ENCODE data around the gene TNFRSF13B. TPM values are rescaled to one million over a fixed set of nuclear protein-coding genes. Genes with fewer than 3 reads are reported as not detected.

The TNFRSF13B gene
- polyA plus RNA-seq, 1 donor (not counting 4 experiments of a cell fraction or from before 2014, with no cell fraction given), result not detected

- Histone ChIP-seq H3K9me3 (ENCODE audit: control insufficient read depth, low read depth, low read length) (no peaks in the 10 kb centered on the region), H3K4me1 (ENCODE audit: control insufficient read depth, extremely low read depth, insufficient read depth, low read length) (peaks cover 22% of the 10 kb centered on the region), H3K36me3 (ENCODE audit: control insufficient read depth in 2 of 2, extremely low read depth in 1 of 2, insufficient read depth in 2 of 2, low read length in 2 of 2) (no peaks in the 10 kb centered on the region), H3K4me3 (ENCODE audit: control insufficient read depth in 2 of 3, extremely low read depth in 1 of 3, insufficient read depth in 2 of 3, low read depth in 1 of 3, low read length in 3 of 3) (no peak overlapping the region), H2AFZ (ENCODE audit: control insufficient read depth, low read length) (no peak overlapping the region), H3K27me3 (ENCODE audit: control insufficient read depth, extremely low read depth, insufficient read depth, low read length) (no peaks in the 10 kb centered on the region), H3K27ac (ENCODE audit: control insufficient read depth, insufficient read depth, low read length) (no peak overlapping the region), H4K20me1 (ENCODE audit: control insufficient read depth, extremely low read depth, insufficient read depth, low read length) (no peaks in the 10 kb centered on the region), H3K79me2 (ENCODE audit: control insufficient read depth, insufficient read depth, low read length) (no peaks in the 10 kb centered on the region), H3K4me2 (ENCODE audit: control insufficient read depth, extremely low read depth, insufficient read depth, low read depth, low read length) (no peak overlapping the region), H3K9ac (ENCODE audit: control insufficient read depth, extremely low read depth, insufficient read depth, low read length) (no peak overlapping the region), H3K9me1 (ENCODE audit: control insufficient read depth, extremely low read depth, insufficient read depth, low read length) (no peaks in the 10 kb centered on the region)
- FAIRE-seq (no peak), DNase-seq (ENCODE audit: low read depth, low spot score) (no peak)
- TF ChIP-seq CTCF (optimal IDR thresholded peaks at IDR 0.05 in 1 of 3, IDR thresholded peaks at IDR 0.05 in 1 of 3, conservative IDR thresholded peaks at IDR 0.05 in 1 of 3; ENCODE audit: extremely low read depth in 1 of 3, insufficient read depth in 2 of 3, low read length in 3 of 3) (no peak), EZH2 (IDR thresholded peaks at IDR 0.05; ENCODE audit: low read length) (no peak)
- dilution Hi-C loops (cut with MboI; ENCODE audit: extremely low pct_ligation_motif_present, low sequenced_read_pairs), result no loop called here
Observed at GRCh38 chr17:17020821-17021193, 48.9 kb upstream of the TNFRSF13B start.

- no peak overlapping the region for H3K9ac ChIP-seq (ENCODE audit: control insufficient read depth, extremely low read depth, insufficient read depth, low read length)
- H3K9me3 ChIP-seq (ENCODE audit: control insufficient read depth, low read depth, low read length), result no peaks in the 10 kb centered on the region
- H3K27me3 ChIP-seq (ENCODE audit: control insufficient read depth, extremely low read depth, insufficient read depth, low read length), result no peaks in the 10 kb centered on the region
- FAIRE-seq (no peak), DNase-seq (ENCODE audit: low read depth, low spot score) (no peak)
- TF ChIP-seq EZH2 (IDR thresholded peaks at IDR 0.05; ENCODE audit: low read length) (no peak), CTCF (optimal IDR thresholded peaks at IDR 0.05 in 1 of 3, IDR thresholded peaks at IDR 0.05 in 1 of 3, conservative IDR thresholded peaks at IDR 0.05 in 1 of 3; ENCODE audit: extremely low read depth in 1 of 3, insufficient read depth in 2 of 3, low read length in 3 of 3) (no peak)
- no peaks in the 10 kb centered on the region for H3K36me3 ChIP-seq (ENCODE audit: control insufficient read depth in 2 of 2, extremely low read depth in 1 of 2, insufficient read depth in 2 of 2, low read length in 2 of 2)
- no peak overlapping the region for H3K27ac ChIP-seq (ENCODE audit: control insufficient read depth, insufficient read depth, low read length)
- H4K20me1 ChIP-seq (ENCODE audit: control insufficient read depth, extremely low read depth, insufficient read depth, low read length), result no peaks in the 10 kb centered on the region
- peaks cover 30% of the 10 kb centered on the region for H3K4me1 ChIP-seq (ENCODE audit: control insufficient read depth, extremely low read depth, insufficient read depth, low read length)
- H3K9me1 ChIP-seq (ENCODE audit: control insufficient read depth, extremely low read depth, insufficient read depth, low read length), result no peaks in the 10 kb centered on the region
- dilution Hi-C loops (cut with MboI; ENCODE audit: extremely low pct_ligation_motif_present, low sequenced_read_pairs), result no loop called here
- H3K4me2 ChIP-seq (ENCODE audit: control insufficient read depth, extremely low read depth, insufficient read depth, low read depth, low read length), result no peak overlapping the region
- H3K4me3 ChIP-seq (ENCODE audit: control insufficient read depth in 2 of 3, extremely low read depth in 1 of 3, insufficient read depth in 2 of 3, low read depth in 1 of 3, low read length in 3 of 3), result no peak overlapping the region
- no peaks in the 10 kb centered on the region for H3K79me2 ChIP-seq (ENCODE audit: control insufficient read depth, insufficient read depth, low read length)
- H2AFZ ChIP-seq (ENCODE audit: control insufficient read depth, low read length), result no peak overlapping the region
Observed at GRCh38 chr17:17019891-17020456, 48.1 kb upstream of the TNFRSF13B start.
